ENCODE data around the gene SCG5. TPM values are rescaled to one million over a fixed set of nuclear protein-coding genes. Genes with fewer than 3 reads are reported as not detected.
A peak's percentile ranks its signal among the peaks of the same experiment; 100 is the strongest.
"Not testable (repeated sequence)": the region's sequence is repeated elsewhere in the genome, so short reads cannot be mapped to it uniquely, and the experiment has no call there.

The SCG5 gene
- 12.9 TPM for polyA plus RNA-seq (2013, experiment 1 of 2)
- 15.3 TPM for polyA plus RNA-seq (2013, experiment 2 of 2)

- Histone ChIP-seq H3K9me3 (ENCODE audit: insufficient read depth, low read depth, low read length) (no peaks in the 10 kb centered on the region), H3K4me1 (ENCODE audit: insufficient read depth, low read length) (peaks cover 18% of the 10 kb centered on the region), H3K9ac (ENCODE audit: low read depth, low read length) (peak within 1 kb of the TSS; percentile 83), H3K27ac (ENCODE audit: low read depth, low read length) (peak within 1 kb of the TSS; percentile 72), H3K36me3 (ENCODE audit: insufficient read depth, low read length) (peaks cover 40% of the 10 kb centered on the region), H3K27me3 (ENCODE audit: insufficient read depth, low read length) (no peaks in the 10 kb centered on the region), H3K4me3 (ENCODE audit: low read length) (peak within 1 kb of the TSS; percentile 78)
- WGBS, result 9% methylated on average over 22 of the region's 22 CpGs
Observed at GRCh38 chr15:32641517-32642059, at the start of gene SCG5. TSS of gene SCG5 (plus strand) at chr15:32641710. CDS start at chr15:32643593, 1,883 bp downstream.

GRCh38 chr15:32593151-32593550 is 48.4 kb upstream of the SCG5 start, which contains the start of gene GOLGA8N:
TSS of gene GOLGA8N (plus strand) at chr15:32593456.
- not testable (repeated sequence) for H3K27ac ChIP-seq (ENCODE audit: low read depth, low read length); H3K36me3 ChIP-seq (ENCODE audit: insufficient read depth, low read length); H3K9ac ChIP-seq (ENCODE audit: low read depth, low read length); H3K9me3 ChIP-seq (ENCODE audit: insufficient read depth, low read depth, low read length); H3K27me3 ChIP-seq (ENCODE audit: insufficient read depth, low read length); H3K4me1 ChIP-seq (ENCODE audit: insufficient read depth, low read length); H3K4me3 ChIP-seq (ENCODE audit: low read length)
- WGBS, result no CpG with 5 or more reads among the region's 8 CpGs

GRCh38 chr15:32609518-32609917 is 32.0 kb upstream of the SCG5 start:
- not testable (repeated sequence) for H3K4me3 ChIP-seq (ENCODE audit: low read length); H3K9ac ChIP-seq (ENCODE audit: low read depth, low read length); H3K9me3 ChIP-seq (ENCODE audit: insufficient read depth, low read depth, low read length); H3K27me3 ChIP-seq (ENCODE audit: insufficient read depth, low read length); H3K36me3 ChIP-seq (ENCODE audit: insufficient read depth, low read length); H3K27ac ChIP-seq (ENCODE audit: low read depth, low read length); H3K4me1 ChIP-seq (ENCODE audit: insufficient read depth, low read length)
- 93% methylated on average over 2 of the region's 2 CpGs for WGBS

GRCh38 chr15:32610719-32611118 is 30.8 kb upstream of the SCG5 start:
- H3K4me1 ChIP-seq (ENCODE audit: insufficient read depth, low read length); H3K27ac ChIP-seq (ENCODE audit: low read depth, low read length); H3K36me3 ChIP-seq (ENCODE audit: insufficient read depth, low read length); H3K9ac ChIP-seq (ENCODE audit: low read depth, low read length); H3K4me3 ChIP-seq (ENCODE audit: low read length); H3K9me3 ChIP-seq (ENCODE audit: insufficient read depth, low read depth, low read length); H3K27me3 ChIP-seq (ENCODE audit: insufficient read depth, low read length): not testable (repeated sequence)
- WGBS, result 0% methylated on average over 1 of the region's 3 CpGs

- peak overlapping the region; percentile 82 for H3K27ac ChIP-seq (ENCODE audit: low read depth, low read length)
- peak overlapping the region; percentile 71; the same call in 1 of the 2 replicates for H3K9ac ChIP-seq (ENCODE audit: low read depth, low read length)
- whole genome bisulfite sequencing, result 0% methylated on average over 10 of the region's 16 CpGs
- not testable (repeated sequence) for H3K9me3 ChIP-seq (ENCODE audit: insufficient read depth, low read depth, low read length); H3K27me3 ChIP-seq (ENCODE audit: insufficient read depth, low read length); H3K4me1 ChIP-seq (ENCODE audit: insufficient read depth, low read length); H3K36me3 ChIP-seq (ENCODE audit: insufficient read depth, low read length)
- H3K4me3 ChIP-seq (ENCODE audit: low read length), result peak overlapping the region; percentile 89
Observed at GRCh38 chr15:32614712-32615050, 26.8 kb upstream of the SCG5 start.

- H3K9me3 ChIP-seq (ENCODE audit: insufficient read depth, low read depth, low read length); H3K36me3 ChIP-seq (ENCODE audit: insufficient read depth, low read length); H3K4me1 ChIP-seq (ENCODE audit: insufficient read depth, low read length); H3K27me3 ChIP-seq (ENCODE audit: insufficient read depth, low read length): not testable (repeated sequence)
- 2% methylated on average over 22 of the region's 43 CpGs for WGBS
- Histone ChIP-seq H3K4me3 (ENCODE audit: low read length) (peak within 1 kb of the TSS; percentile 89), H3K27ac (ENCODE audit: low read depth, low read length) (peak within 1 kb of the TSS; percentile 82), H3K9ac (ENCODE audit: low read depth, low read length) (peak within 1 kb of the TSS; percentile 88)
Observed at GRCh38 chr15:32615051-32615870, 26.2 kb upstream of the SCG5 start, which contains the start of gene ARHGAP11A. TSS of gene ARHGAP11A (plus strand) at chr15:32615504. CDS start at chr15:32616212, 708 bp downstream.

- peak overlapping the region; percentile 89 for H3K4me3 ChIP-seq (ENCODE audit: low read length)
- not testable (repeated sequence) for H3K9me3 ChIP-seq (ENCODE audit: insufficient read depth, low read depth, low read length); H3K36me3 ChIP-seq (ENCODE audit: insufficient read depth, low read length); H3K27me3 ChIP-seq (ENCODE audit: insufficient read depth, low read length); H3K4me1 ChIP-seq (ENCODE audit: insufficient read depth, low read length)
- H3K9ac ChIP-seq (ENCODE audit: low read depth, low read length), result peak overlapping the region; percentile 88
- under 1% methylated on average over 11 of the region's 24 CpGs for WGBS
- H3K27ac ChIP-seq (ENCODE audit: low read depth, low read length), result peak overlapping the region; percentile 46; the same call in 1 of the 2 replicates
Observed at GRCh38 chr15:32615871-32616426, 25.6 kb upstream of the SCG5 start.

- no peak overlapping the region for H3K4me3 ChIP-seq (ENCODE audit: low read length)
- no peaks in the 10 kb centered on the region for H3K9me3 ChIP-seq (ENCODE audit: insufficient read depth, low read depth, low read length)
- no peaks in the 10 kb centered on the region for H3K27me3 ChIP-seq (ENCODE audit: insufficient read depth, low read length)
- peaks cover 85% of the 10 kb centered on the region for H3K36me3 ChIP-seq (ENCODE audit: insufficient read depth, low read length)
- no peak overlapping the region for H3K9ac ChIP-seq (ENCODE audit: low read depth, low read length)
- 95% methylated on average over 3 of the region's 3 CpGs for WGBS
- no peak overlapping the region for H3K27ac ChIP-seq (ENCODE audit: low read depth, low read length)
- H3K4me1 ChIP-seq (ENCODE audit: insufficient read depth, low read length), result no peaks in the 10 kb centered on the region
Observed at GRCh38 chr15:32636410-32636809, 5.1 kb upstream of the SCG5 start.

- WGBS, result 96% methylated on average over 8 of the region's 8 CpGs
Observed at GRCh38 chr15:32636908-32637567, 4.5 kb upstream of the SCG5 start.

GRCh38 chr15:32637704-32638103 is 3.8 kb upstream of the SCG5 start:
- Histone ChIP-seq H3K4me3 (ENCODE audit: low read length) (no peak overlapping the region), H3K27me3 (ENCODE audit: insufficient read depth, low read length) (no peaks in the 10 kb centered on the region), H3K36me3 (ENCODE audit: insufficient read depth, low read length) (peaks cover 75% of the 10 kb centered on the region), H3K9ac (ENCODE audit: low read depth, low read length) (no peak overlapping the region), H3K4me1 (ENCODE audit: insufficient read depth, low read length) (peaks cover 3% of the 10 kb centered on the region), H3K27ac (ENCODE audit: low read depth, low read length) (no peak overlapping the region), H3K9me3 (ENCODE audit: insufficient read depth, low read depth, low read length) (no peaks in the 10 kb centered on the region)
- 100% methylated on average over 1 of the region's 1 CpG for WGBS

More at GRCh38 chr15:32636908-32637567, 4.5 kb upstream of the SCG5 start:
- no peaks in the 10 kb centered on the region for H3K4me1 ChIP-seq (ENCODE audit: insufficient read depth, low read length)
- no peaks in the 10 kb centered on the region for H3K9me3 ChIP-seq (ENCODE audit: insufficient read depth, low read depth, low read length)
- no peak overlapping the region for H3K9ac ChIP-seq (ENCODE audit: low read depth, low read length)
- H3K36me3 ChIP-seq (ENCODE audit: insufficient read depth, low read length), result peaks cover 79% of the 10 kb centered on the region
- H3K4me3 ChIP-seq (ENCODE audit: low read length), result no peak overlapping the region
- no peaks in the 10 kb centered on the region for H3K27me3 ChIP-seq (ENCODE audit: insufficient read depth, low read length)
- no peak overlapping the region for H3K27ac ChIP-seq (ENCODE audit: low read depth, low read length)

Measured in HUES64 (cell line).